OCI-M2 (cell line): ENCODE results near the gene HOXC11.

Source experiments
- DNase-seq: peaks from one replicate; lab custom pipeline; 2025; ENCODE audit not compliant: unreplicated experiment; lab: John Stamatoyannopoulos, UW

The HOXC11 gene

GRCh38 chr12:53956914-53957536 lies 15.9 kb upstream of the HOXC11 start:
- no peak for DNase-seq

- DNase-seq = no peak
Observed at GRCh38 chr12:53958128-53958527, 14.8 kb upstream of the HOXC11 start.

GRCh38 chr12:53959314-53959713 lies 13.6 kb upstream of the HOXC11 start:
- no peak for DNase-seq

- no peak for DNase-seq
Observed at GRCh38 chr12:53960187-53961024, 12.5 kb upstream of the HOXC11 start.

- no peak for DNase-seq
Observed at GRCh38 chr12:53961025-53961761, 11.7 kb upstream of the HOXC11 start.

GRCh38 chr12:53963005-53963404 lies 9.9 kb upstream of the HOXC11 start:
- no peak for DNase-seq

GRCh38 chr12:53963434-53964314 lies 9.3 kb upstream of the HOXC11 start:
- no peak for DNase-seq

GRCh38 chr12:53964315-53964713 lies 8.6 kb upstream of the HOXC11 start:
- no peak for DNase-seq

GRCh38 chr12:53965281-53966084 lies 7.4 kb upstream of the HOXC11 start:
- DNase-seq = no peak

- no peak for DNase-seq
Observed at GRCh38 chr12:53966085-53966384, 6.9 kb upstream of the HOXC11 start.

- DNase-seq = no peak
Observed at GRCh38 chr12:53966385-53967133, 6.4 kb upstream of the HOXC11 start.

- no peak for DNase-seq
Observed at GRCh38 chr12:53967421-53967925, 5.5 kb upstream of the HOXC11 start.

GRCh38 chr12:53968214-53969127 lies 4.5 kb upstream of the HOXC11 start:
- no peak for DNase-seq

GRCh38 chr12:53969588-53970259 lies 3.2 kb upstream of the HOXC11 start:
- DNase-seq = no peak

- no peak for DNase-seq
Observed at GRCh38 chr12:53970451-53970850, 2.5 kb upstream of the HOXC11 start.

GRCh38 chr12:53971129-53971528 lies 1.8 kb upstream of the HOXC11 start:
- DNase-seq = no peak

- no peak for DNase-seq
Observed at GRCh38 chr12:53971686-53972085, 1.2 kb upstream of the HOXC11 start.
